K562 (cell line): ENCODE measurements around the gene MEST. TPM values are rescaled to one million over a fixed set of nuclear protein-coding genes. Genes with fewer than 3 reads are reported as not detected.

ENCODE experiments used
- ATAC-seq: fragments of 200-7000 bp; cut with Tn5 transposase; 3 replicates; pipeline ENCODE4 v1.9.1; 2020; ENCODE audit warnings: moderate library complexity
- BruUV-seq: library from RNA; stranded (reverse); fragments of 400-500 nt; replicated peaks from 2 replicates; lab custom pipeline; 2021; lab: Mats Ljungman, UMichigan
- CTCF ChIA-PET: fragments of 300-600 bp; formaldehyde crosslinking; extraction: SDS; loops from one replicate; lab custom pipeline; 2021; ENCODE audit warnings: low intra/inter-chr PET ratio; lab: Yijun Ruan, JAX
- POLR2A ChIA-PET: fragments of 300-600, 350-650 bp; sonication (Branson Sonifier 250); formaldehyde crosslinking; extraction: SDS; loops from one replicate; lab custom pipeline; 2021; ENCODE audit warnings: antibody characterized with exemption, inconsistent platforms; lab: Yijun Ruan, JAX
- DNase-seq, 4 experiments: peaks; one replicate each; pipeline versions ENCODE4 v3.0.0 to v3.0.0-alpha.2; 2011 to 2018; ENCODE audit warnings: low spot score in 3 of 4, mixed read lengths in 3 of 4; ENCODE audit errors: extremely low read depth in 1 of 4
- FAIRE-seq: peaks from 2 replicates; lab custom pipeline; 2011; peaks lifted over from hg19 to GRCh38; lab: Jason Lieb, UNC
- H2AFZ ChIP-seq: 2 replicates; pipeline ENCODE4 v1.6.0; 2011; ENCODE audit warnings: low read depth, low read length, control low read depth, inconsistent platforms
- H3K27ac ChIP-seq: fragments of 200-600 bp; 3 replicates; pipeline ENCODE4 v1.8.0; 2011; ENCODE audit warnings: low read depth, mild to moderate bottlenecking, control low read depth, inconsistent platforms, low read length, moderate library complexity, mixed read lengths; ENCODE audit errors: extremely low read depth
- H3K27me3 ChIP-seq, 2 experiments: fragments of 300-600 bp in 1 of 2; 2 replicates in 1 of 2; 3 replicates in 1 of 2; pipeline versions ENCODE4 v1.6.0 to v1.8.0; 2011; ENCODE audit warnings: inconsistent platforms in 2 of 2, low read length in 2 of 2, mild to moderate bottlenecking in 1 of 2, mixed read lengths in 1 of 2, moderate library complexity in 1 of 2; ENCODE audit not compliant: control insufficient read depth in 2 of 2, insufficient read depth in 2 of 2
- H3K36me3 ChIP-seq: fragments of 300-600 bp; 3 replicates; pipeline ENCODE4 v1.8.0; 2011; ENCODE audit warnings: mild to moderate bottlenecking, low read length, inconsistent platforms; ENCODE audit not compliant: control insufficient read depth, insufficient read depth
- H3K4me1 ChIP-seq, 2 experiments: fragments of 200-600 bp in 1 of 2; replicated peaks in 1 of 2; 2 replicates in 1 of 2; 3 replicates in 1 of 2; pipeline versions ENCODE4 v1.5.1 to v1.8.0; 2011; ENCODE audit warnings: inconsistent platforms in 2 of 2, low read length in 2 of 2, mild to moderate bottlenecking in 1 of 2, mixed read lengths in 1 of 2, moderate library complexity in 1 of 2; ENCODE audit not compliant: control insufficient read depth in 2 of 2, insufficient read depth in 2 of 2
- H3K4me2 ChIP-seq: 2 replicates; pipeline ENCODE4 v1.6.1; 2011; ENCODE audit warnings: low read length, control low read depth, inconsistent platforms, mixed read lengths; ENCODE audit not compliant: insufficient read depth
- H3K4me3 ChIP-seq: fragments of 200-600 bp; sonication (generic), shearing (Covaris generic); 2 replicates; pipeline ENCODE4 v1.5.1; 2016; ENCODE audit warnings: control low read depth, inconsistent platforms
- H3K79me2 ChIP-seq: fragments of 200-600 bp; 3 replicates; pipeline ENCODE4 v1.8.0; 2011; ENCODE audit warnings: low read length, inconsistent platforms; ENCODE audit not compliant: control insufficient read depth, insufficient read depth
- H3K9ac ChIP-seq, 2 experiments: 2 replicates each; pipeline versions ENCODE4 v1.6.0 to v1.6.1; 2011; ENCODE audit warnings: low read depth in 2 of 2, low read length in 2 of 2, control low read depth in 1 of 2, inconsistent platforms in 1 of 2, mild to moderate bottlenecking in 1 of 2, mixed read lengths in 1 of 2; ENCODE audit not compliant: insufficient read depth in 1 of 2
- H3K9me1 ChIP-seq: one replicate; pipeline ENCODE4 v1.6.0; 2011; ENCODE audit warnings: inconsistent platforms, mild to moderate bottlenecking, low read length, moderate library complexity; ENCODE audit not compliant: control insufficient read depth, insufficient read depth
- H3K9me3 ChIP-seq: replicated peaks from 2 replicates; pipeline ENCODE4 v1.5.1; 2011; ENCODE audit warnings: low read depth, low read length, inconsistent platforms; ENCODE audit not compliant: control insufficient read depth, insufficient read depth
- H4K20me1 ChIP-seq: replicated peaks from 2 replicates; pipeline ENCODE4 v1.6.1; 2011; ENCODE audit warnings: low read length, inconsistent platforms, mixed read lengths; ENCODE audit not compliant: control insufficient read depth, insufficient read depth
- CCAR2 ChIP-seq: fragments of 200-400 bp; formaldehyde crosslinking; IDR thresholded peaks from 2 replicates; pipeline ENCODE4 v1.6.1; 2017; ENCODE audit warnings: mild to moderate bottlenecking, low read depth, low read length
- KLF16 ChIP-seq: IDR thresholded peaks from 2 replicates; pipeline ENCODE4 v1.6.1; 2016; ENCODE audit warnings: antibody characterized with exemption
- NUFIP1 ChIP-seq: fragments of 450-650 bp; IDR thresholded peaks from 2 replicates; pipeline ENCODE4 v1.6.1; 2018; ENCODE audit not compliant: partially characterized antibody
- WGBS: fragments of 100-300 bp; shearing (Covaris generic); methylation state at CpG from one replicate; pipeline ENCODE4 v1.1.6; 2016; ENCODE audit warnings: low coverage, mixed read lengths; ENCODE audit not compliant: insufficient coverage; ENCODE audit errors: missing lambda C conversion rate; 5-methylcytosine and 5-hydroxymethylcytosine counted together
- in situ Hi-C: fragments of 300-500 bp; cut with MboI; formaldehyde crosslinking; loops from 4 replicates; pipeline ENCODE4 v1.15.0; 2018; ENCODE audit warnings: inconsistent platforms, mixed read lengths
- intact Hi-C: fragments of 100-400 bp; cut with micrococcal nuclease; formaldehyde crosslinking; loops from 2 replicates; pipeline ENCODE4 v1.14.2; 2022
- polyA plus RNA-seq, 8 experiments: library from polyadenylated mRNA; depleted of rRNA in 4 of 8; stranded (reverse) in 5 of 8; unstranded in 3 of 8; fragments of >200 nt; fragmentation: Nextera tagmentation in 2 of 8; fragmentation: Illumina TruSeq in 1 of 8; extraction: Ambion mirVana in 2 of 8; extraction: Trizol in 1 of 8; gene quantifications; 2 replicates each; pipeline versions ENCODE4 v1.2.1 to v1.2.3, GENCODE V29; 2011 to 2014; ENCODE audit warnings: inconsistent platforms in 1 of 8, missing spikeins in 1 of 8
- total RNA-seq, 7 experiments: library from RNA; depleted of rRNA in 6 of 7; stranded (reverse); fragments of >200 nt in 6 of 7; fragmentation: Illumina TruSeq in 2 of 7; extraction: Trizol in 2 of 7; gene quantifications; 2 replicates each; pipeline versions ENCODE4 v1.2.1 to v1.2.3, GENCODE V29; 2011 to 2021; ENCODE audit warnings: low replicate concordance in 1 of 7
- TF ChIP-seq, protein P1 (sequence below): IDR thresholded peaks from 2 replicates; pipeline ENCODE4 v1.6.1; 2011; ENCODE audit warnings: borderline replicate concordance, low read depth, mild to moderate bottlenecking, moderate library complexity, low read length; ENCODE audit not compliant: insufficient read depth, poor library complexity, severe bottlenecking
- TF ChIP-seq, protein P2 (sequence below): sonication (generic); formaldehyde crosslinking; IDR thresholded peaks from 2 replicates; pipeline ENCODE4 v1.8.1; 2023; ENCODE audit warnings: mild to moderate bottlenecking, missing genetic modification reagents

MEST gene
- total and polyA plus RNA-seq, 9 of the 15 experiments (the other 6 are each of a cell fraction or from before 2014, with no cell fraction given): 0.04 to 0.74 (median 0.36) TPM; not detected in 1

DNA sequence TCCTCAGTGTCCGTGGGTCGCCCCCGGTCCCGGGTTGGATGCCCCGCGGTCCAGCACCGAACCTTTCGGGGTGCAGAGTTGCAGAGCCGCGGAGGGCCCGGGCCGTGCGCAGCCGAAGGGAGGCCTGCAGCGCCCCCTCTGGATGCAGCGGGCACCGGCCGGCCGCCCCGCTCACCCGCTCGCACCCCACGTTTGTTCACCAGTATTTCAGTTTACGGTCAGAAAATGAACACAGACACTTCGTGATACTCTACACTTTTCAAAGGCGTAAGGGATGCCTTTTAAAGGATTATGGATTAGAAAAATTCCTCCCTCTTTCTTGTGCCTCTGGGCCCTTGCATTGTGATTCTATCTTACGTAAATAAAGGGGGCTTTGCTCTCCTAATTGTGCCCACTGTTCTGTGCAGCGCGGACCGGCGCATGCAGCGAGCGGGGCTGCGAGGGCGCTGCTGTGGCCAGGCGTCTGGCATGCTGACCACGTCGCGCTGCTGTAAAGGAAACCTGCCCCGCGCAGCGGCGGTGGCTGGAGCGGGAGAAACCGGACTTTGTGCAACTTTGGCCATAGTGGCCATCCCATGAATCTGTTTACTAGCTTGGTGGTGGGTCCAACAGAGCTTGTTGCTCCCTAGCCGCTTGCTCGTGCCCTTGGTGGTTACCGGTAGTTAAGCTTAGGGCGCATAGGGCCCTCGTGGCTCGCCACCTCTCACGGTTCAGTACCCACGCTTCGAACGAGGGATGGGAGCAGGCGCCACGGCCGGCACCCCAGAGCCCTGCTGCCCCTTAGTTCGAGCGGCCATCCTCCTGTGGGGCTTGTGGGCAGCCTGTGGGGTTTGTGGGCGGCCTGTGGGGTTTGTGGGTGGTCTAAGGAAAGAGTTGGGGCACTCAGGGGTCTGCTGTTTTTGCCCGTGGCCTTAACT, 739 bp upstream of the MEST start (continued):
- TF ChIP-seq, protein P1, sequence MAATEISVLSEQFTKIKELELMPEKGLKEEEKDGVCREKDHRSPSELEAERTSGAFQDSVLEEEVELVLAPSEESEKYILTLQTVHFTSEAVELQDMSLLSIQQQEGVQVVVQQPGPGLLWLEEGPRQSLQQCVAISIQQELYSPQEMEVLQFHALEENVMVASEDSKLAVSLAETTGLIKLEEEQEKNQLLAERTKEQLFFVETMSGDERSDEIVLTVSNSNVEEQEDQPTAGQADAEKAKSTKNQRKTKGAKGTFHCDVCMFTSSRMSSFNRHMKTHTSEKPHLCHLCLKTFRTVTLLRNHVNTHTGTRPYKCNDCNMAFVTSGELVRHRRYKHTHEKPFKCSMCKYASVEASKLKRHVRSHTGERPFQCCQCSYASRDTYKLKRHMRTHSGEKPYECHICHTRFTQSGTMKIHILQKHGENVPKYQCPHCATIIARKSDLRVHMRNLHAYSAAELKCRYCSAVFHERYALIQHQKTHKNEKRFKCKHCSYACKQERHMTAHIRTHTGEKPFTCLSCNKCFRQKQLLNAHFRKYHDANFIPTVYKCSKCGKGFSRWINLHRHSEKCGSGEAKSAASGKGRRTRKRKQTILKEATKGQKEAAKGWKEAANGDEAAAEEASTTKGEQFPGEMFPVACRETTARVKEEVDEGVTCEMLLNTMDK: peak; percentile 15
- TF ChIP-seq KLF16: no peak

DNA sequence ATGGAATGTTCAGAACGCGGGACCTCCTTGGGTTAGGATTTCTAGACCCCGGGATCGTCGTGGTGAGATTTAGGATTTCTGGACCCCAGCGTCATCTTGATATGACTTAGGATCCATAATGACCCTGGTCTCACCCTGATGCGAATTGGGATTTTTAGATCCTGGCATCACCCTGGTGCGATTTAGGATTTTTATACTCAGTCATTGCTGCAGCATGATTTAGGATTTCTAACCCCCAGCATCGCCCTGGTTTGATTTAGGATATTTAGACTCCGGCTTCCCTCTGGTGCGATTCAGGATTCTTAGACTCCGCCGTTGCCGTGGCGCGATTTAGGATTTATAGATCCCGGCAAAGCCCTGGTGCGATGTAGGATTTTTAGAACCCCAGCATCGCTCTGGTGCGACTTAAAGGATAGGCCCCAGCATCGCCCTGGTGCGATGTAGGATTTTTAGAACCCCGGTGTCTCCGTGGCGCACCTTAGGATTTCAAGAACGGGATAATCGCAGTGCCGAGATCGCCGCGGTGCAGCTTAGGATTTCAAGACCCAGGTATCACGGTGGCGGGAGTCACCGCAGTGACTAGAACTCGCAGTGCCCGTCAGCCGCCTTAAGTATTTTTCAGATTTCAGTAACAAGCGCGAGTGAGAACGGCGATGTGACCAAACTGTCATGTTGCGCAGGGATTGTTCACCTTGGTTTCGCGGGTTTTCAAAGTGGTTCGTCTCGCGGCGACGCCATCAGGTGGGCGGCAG, 814 bp downstream of the MEST start:
- 86% methylated on average over 50 of the region's 50 CpGs for WGBS
- H3K27ac ChIP-seq: no peak overlapping the region
- H3K4me2 ChIP-seq: no peak overlapping the region
- BruUV-seq: no TSS peak
- DNase-seq (no peak), FAIRE-seq (no peak), ATAC-seq (no peak)
- H3K9me1 ChIP-seq: no peaks in the 10 kb centered on the region
- H4K20me1 ChIP-seq: no peaks in the 10 kb centered on the region
- H2AFZ ChIP-seq: no peak overlapping the region
- no peaks in the 10 kb centered on the region for H3K36me3 ChIP-seq
- POLR2A ChIA-PET: no interaction called here
- CTCF ChIA-PET: no interaction called here
- peaks cover 8 to 11% of the 10 kb centered on the region in 2 experiments; a peak in 4 of 5 replicates for H3K4me1 ChIP-seq
- TF ChIP-seq CCAR2 (no peak), NUFIP1 (no peak)
- TF ChIP-seq, protein P2, sequence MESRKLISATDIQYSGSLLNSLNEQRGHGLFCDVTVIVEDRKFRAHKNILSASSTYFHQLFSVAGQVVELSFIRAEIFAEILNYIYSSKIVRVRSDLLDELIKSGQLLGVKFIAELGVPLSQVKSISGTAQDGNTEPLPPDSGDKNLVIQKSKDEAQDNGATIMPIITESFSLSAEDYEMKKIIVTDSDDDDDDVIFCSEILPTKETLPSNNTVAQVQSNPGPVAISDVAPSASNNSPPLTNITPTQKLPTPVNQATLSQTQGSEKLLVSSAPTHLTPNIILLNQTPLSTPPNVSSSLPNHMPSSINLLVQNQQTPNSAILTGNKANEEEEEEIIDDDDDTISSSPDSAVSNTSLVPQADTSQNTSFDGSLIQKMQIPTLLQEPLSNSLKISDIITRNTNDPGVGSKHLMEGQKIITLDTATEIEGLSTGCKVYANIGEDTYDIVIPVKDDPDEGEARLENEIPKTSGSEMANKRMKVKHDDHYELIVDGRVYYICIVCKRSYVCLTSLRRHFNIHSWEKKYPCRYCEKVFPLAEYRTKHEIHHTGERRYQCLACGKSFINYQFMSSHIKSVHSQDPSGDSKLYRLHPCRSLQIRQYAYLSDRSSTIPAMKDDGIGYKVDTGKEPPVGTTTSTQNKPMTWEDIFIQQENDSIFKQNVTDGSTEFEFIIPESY: peak; percentile 61; the same call in 1 of the 2 replicates
- H3K79me2 ChIP-seq: no peaks in the 10 kb centered on the region
- intact Hi-C loops: no loop called here
- peaks cover 8% of the 10 kb centered on the region for H3K9me3 ChIP-seq
- in situ Hi-C loops: no loop called here
- no peak overlapping the region for H3K4me3 ChIP-seq
- peaks cover 4 to 22% of the 10 kb centered on the region in 2 experiments; a peak in 3 of 5 replicates for H3K27me3 ChIP-seq
- H3K9ac ChIP-seq: no peak overlapping the region
